HCT116 (cell line): ENCODE data around the gene PCCA.
"Not testable (repeated sequence)": the region's sequence is repeated elsewhere in the genome, so short reads cannot be mapped to it uniquely, and the experiment has no call there.

Experiments
- CTCF ChIP-seq, 3 experiments: fragments of 200-600 bp in 1 of 3; sonication (generic) in 1 of 3; IDR thresholded peaks in 2 of 3; conservative IDR thresholded peaks in 1 of 3; 2 replicates each; pipeline ENCODE4 v1.5.1; 2012 to 2017; ENCODE audit warnings: low read depth in 2 of 3, low read length in 2 of 3, antibody characterized with exemption in 1 of 3, borderline replicate concordance in 1 of 3, control low read depth in 1 of 3, mild to moderate bottlenecking in 1 of 3, mixed read lengths in 1 of 3, mixed run types in 1 of 3, moderate library complexity in 1 of 3; ENCODE audit not compliant: insufficient read depth in 1 of 3
- POLR2A ChIP-seq: IDR thresholded peaks from 2 replicates; pipeline ENCODE4 v1.7.0; 2011; ENCODE audit warnings: borderline replicate concordance; ENCODE audit not compliant: insufficient read depth, insufficient read length; ENCODE audit errors: extremely low read depth
- POLR2AphosphoS5 ChIP-seq: IDR thresholded peaks from 2 replicates; pipeline ENCODE4 v1.6.1; 2011; ENCODE audit warnings: mild to moderate bottlenecking, low read depth, low read length, moderate library complexity
- REST ChIP-seq: IDR thresholded peaks from 2 replicates; pipeline ENCODE4 v1.6.1; 2012; ENCODE audit warnings: low read depth

GRCh38 chr13:100174455-100174854 is 85.6 kb downstream of the PCCA start:
- TF ChIP-seq CTCF (IDR thresholded peaks at IDR 0.05 in 2 of 3, conservative IDR thresholded peaks at IDR 0.05 in 1 of 3; ENCODE audit: borderline replicate concordance in 1 of 3, insufficient read depth in 1 of 3, low read depth in 2 of 3, low read length in 2 of 3); POLR2AphosphoS5; POLR2A; REST: not testable (repeated sequence)
